Dendritic cell treated with granulocyte-macrophage colony-stimulating factor and Interleukin-4, amounts not matched to agents 40 ng/mL and 50 ng/mL, for 4 days (primary cell): Measurements from ENCODE around the gene EVA1A.

Experiments
- H3K27ac Mint-ChIP-seq: one replicate; pipeline ENCODE4 v1.8.0; 2022; ENCODE audit warnings: mild to moderate bottlenecking, mixed read lengths
- H3K27me3 Mint-ChIP-seq: one replicate; pipeline ENCODE4 v1.8.0; 2022; ENCODE audit warnings: mild to moderate bottlenecking, mixed read lengths
- H3K36me3 Mint-ChIP-seq: one replicate; pipeline ENCODE4 v1.8.0; 2022; ENCODE audit warnings: low read depth, mixed read lengths
- H3K4me1 Mint-ChIP-seq: one replicate; pipeline ENCODE4 v1.8.0; 2022; ENCODE audit warnings: low read depth, mixed read lengths
- H3K4me3 Mint-ChIP-seq: one replicate; pipeline ENCODE4 v1.8.0; 2022; ENCODE audit warnings: mild to moderate bottlenecking, moderate library complexity, mixed read lengths
- H3K9me3 Mint-ChIP-seq: one replicate; pipeline ENCODE4 v1.8.0; 2022; ENCODE audit warnings: mixed read lengths
- intact Hi-C: fragments of 100-400 bp; cut with micrococcal nuclease; formaldehyde crosslinking; loops from one replicate; pipeline ENCODE4 v1.15.0; 2022

Gene EVA1A

GRCh38 chr2:75560768-75561565, at the start of gene EVA1A:
Gene EVA1A, minus strand, starts transcription at chr2:75560939. Its CDS starts 42,799 bp downstream, at chr2:75518140.
- Mint-ChIP-seq H3K9me3 (no peaks in the 10 kb centered on the region), H3K36me3 (no peaks in the 10 kb centered on the region), H3K27me3 (peaks cover 43% of the 10 kb centered on the region), H3K27ac (no peak within 1 kb of the TSS), H3K4me1 (peaks cover 10% of the 10 kb centered on the region), H3K4me3 (no peak within 1 kb of the TSS)
- intact Hi-C loops = no loop called here

DNA sequence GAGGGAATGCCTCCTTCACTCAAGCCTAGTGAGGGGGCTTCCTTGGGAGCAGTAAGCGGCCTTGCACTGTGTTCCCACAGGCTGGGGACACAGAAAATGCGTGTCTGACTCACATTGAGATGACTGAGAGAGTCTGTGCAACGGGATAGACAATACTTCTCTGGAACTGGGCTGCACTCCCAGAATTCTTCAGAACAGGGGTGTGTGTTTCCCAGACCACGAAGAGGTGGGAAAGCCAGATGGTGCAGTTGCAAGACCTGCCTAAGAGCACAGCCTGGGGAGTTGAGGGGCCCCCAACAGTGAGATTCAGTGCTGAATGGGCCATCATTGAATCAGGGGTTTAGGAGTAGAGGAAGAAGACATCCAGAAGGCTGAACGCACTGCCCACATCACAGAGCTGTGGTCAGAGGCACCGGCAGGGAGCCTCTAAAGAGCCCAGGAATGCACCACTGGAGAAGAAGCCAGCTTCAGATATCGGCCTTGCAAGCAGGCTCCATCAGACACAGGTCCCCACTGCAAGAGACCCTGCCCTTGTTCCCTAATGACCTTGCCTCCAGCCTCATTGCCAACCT, 49.3 kb upstream of the EVA1A start:
- Mint-ChIP-seq H3K27me3 (peaks cover 51% of the 10 kb centered on the region), H3K36me3 (no peaks in the 10 kb centered on the region), H3K27ac (no peak overlapping the region), H3K9me3 (no peaks in the 10 kb centered on the region), H3K4me3 (no peak overlapping the region), H3K4me1 (no peaks in the 10 kb centered on the region)
- intact Hi-C loops = no loop called here

DNA sequence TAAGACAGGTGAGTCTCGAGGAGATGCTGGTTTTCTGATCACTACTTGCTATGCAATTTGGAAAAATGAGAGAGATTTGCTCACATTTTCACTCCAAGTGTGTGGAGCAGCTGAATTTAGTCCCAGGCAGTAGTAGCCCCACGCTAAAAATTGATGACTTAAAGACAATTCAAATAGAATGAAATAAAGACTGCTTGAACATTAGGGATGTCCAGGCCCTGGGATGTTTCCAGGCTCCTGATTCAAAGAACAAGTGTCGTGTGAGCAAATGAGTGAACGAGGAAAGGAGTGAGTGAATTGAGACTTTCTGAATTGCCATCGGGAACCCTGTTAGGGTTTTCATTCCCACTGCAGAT, 48.6 kb upstream of the EVA1A start:
- H3K9me3 Mint-ChIP-seq = no peaks in the 10 kb centered on the region
- H3K4me1 Mint-ChIP-seq = no peaks in the 10 kb centered on the region
- intact Hi-C loops = no loop called here
- no peaks in the 10 kb centered on the region for H3K36me3 Mint-ChIP-seq
- peaks cover 55% of the 10 kb centered on the region for H3K27me3 Mint-ChIP-seq
- H3K27ac Mint-ChIP-seq = no peak overlapping the region
- H3K4me3 Mint-ChIP-seq = no peak overlapping the region

- Mint-ChIP-seq H3K27me3 (peaks cover 55% of the 10 kb centered on the region), H3K9me3 (no peaks in the 10 kb centered on the region), H3K36me3 (no peaks in the 10 kb centered on the region), H3K4me1 (no peaks in the 10 kb centered on the region), H3K27ac (no peak overlapping the region), H3K4me3 (no peak overlapping the region)
- intact Hi-C loops = no loop called here
Observed at GRCh38 chr2:75608684-75609333, 48.1 kb upstream of the EVA1A start.

DNA sequence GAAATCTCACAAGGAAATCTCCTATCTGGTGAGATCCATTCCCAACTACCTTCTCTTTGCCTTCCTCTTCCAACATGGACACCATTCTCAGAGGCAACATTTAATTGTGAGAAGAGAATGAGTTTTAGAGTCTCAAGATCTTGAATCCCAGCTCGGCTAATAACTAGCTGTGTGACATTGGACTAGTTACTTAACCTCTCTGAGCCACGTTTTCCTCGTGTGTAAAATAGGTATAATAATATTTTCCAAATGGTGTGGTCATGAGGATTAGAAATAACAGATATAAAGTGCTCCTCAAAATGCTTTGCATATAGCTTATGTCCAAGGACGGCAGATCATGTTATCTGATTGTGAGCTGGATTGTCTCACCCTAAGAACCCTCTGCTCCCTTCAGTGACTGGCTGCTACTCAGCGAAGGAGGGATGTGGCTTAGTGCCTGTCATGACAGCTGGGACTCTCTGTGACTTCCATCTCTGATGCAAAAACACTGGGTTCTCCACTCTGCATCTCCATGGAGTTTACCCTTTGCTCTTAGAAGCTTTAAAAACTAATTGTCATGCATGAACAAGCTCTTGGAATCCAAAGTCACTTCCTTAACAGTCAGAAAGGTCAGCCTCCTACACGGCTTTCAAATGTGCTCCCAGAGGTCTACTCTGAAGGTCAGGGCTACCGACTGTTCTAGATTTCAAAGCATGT, 47.4 kb upstream of the EVA1A start:
- Mint-ChIP-seq H3K9me3 (no peaks in the 10 kb centered on the region), H3K27me3 (peaks cover 55% of the 10 kb centered on the region), H3K4me1 (no peaks in the 10 kb centered on the region), H3K4me3 (no peak overlapping the region), H3K36me3 (no peaks in the 10 kb centered on the region), H3K27ac (no peak overlapping the region)
- intact Hi-C loops = no loop called here

- Mint-ChIP-seq H3K9me3 (no peaks in the 10 kb centered on the region), H3K27ac (no peak overlapping the region), H3K27me3 (peaks cover 54% of the 10 kb centered on the region), H3K4me1 (no peaks in the 10 kb centered on the region), H3K4me3 (no peak overlapping the region), H3K36me3 (no peaks in the 10 kb centered on the region)
- intact Hi-C loops = no loop called here
Observed at GRCh38 chr2:75607400-75607798, 46.7 kb upstream of the EVA1A start.

GRCh38 chr2:75606761-75607399, 46.1 kb upstream of the EVA1A start:
- Mint-ChIP-seq H3K4me3 (no peak overlapping the region), H3K4me1 (no peaks in the 10 kb centered on the region), H3K9me3 (no peaks in the 10 kb centered on the region), H3K27ac (no peak overlapping the region), H3K36me3 (no peaks in the 10 kb centered on the region), H3K27me3 (peaks cover 52% of the 10 kb centered on the region)
- intact Hi-C loops = no loop called here

DNA sequence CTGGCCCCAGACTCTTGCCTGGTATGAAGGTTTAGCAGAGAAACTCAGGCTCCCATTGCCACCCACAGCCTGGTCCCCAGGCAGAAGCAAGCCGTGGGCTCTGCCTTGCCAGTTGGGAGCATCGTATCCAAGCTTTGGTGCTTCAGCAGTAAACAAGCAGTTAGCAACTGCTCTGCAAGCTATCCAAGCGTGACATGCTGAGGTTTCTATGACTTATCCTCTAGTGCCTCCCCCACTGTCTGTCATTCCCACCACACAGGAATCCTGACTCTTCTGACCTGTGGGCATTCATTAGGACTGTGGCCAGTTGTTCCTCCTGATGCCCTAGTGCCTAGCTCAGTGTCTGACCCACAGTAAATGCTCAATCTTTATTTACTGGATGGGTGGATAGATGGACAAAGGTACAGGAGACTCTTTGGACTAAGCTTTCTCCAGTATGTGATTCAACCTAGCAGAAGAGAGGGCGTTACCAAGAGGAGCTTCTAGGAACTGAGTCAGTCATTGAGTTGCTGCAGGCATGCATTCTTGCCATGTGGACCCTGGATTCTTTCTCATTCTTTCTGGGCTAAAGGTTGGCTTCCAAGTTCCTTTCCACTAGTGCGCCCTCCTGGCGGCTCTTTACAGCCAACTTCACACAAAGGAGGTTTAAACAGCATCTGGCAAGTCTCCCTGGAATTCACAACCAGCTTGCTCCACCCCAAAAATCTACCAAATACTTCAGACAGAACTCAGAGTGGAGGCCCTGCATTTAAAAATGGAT, 45.2 kb upstream of the EVA1A start:
- intact Hi-C loops = no loop called here
- peaks cover 49% of the 10 kb centered on the region for H3K27me3 Mint-ChIP-seq

GRCh38 chr2:75604484-75604883, 43.7 kb upstream of the EVA1A start:
- no peak overlapping the region for H3K4me3 Mint-ChIP-seq
- no peaks in the 10 kb centered on the region for H3K36me3 Mint-ChIP-seq

More for the DNA sequence above, 45.2 kb upstream of the EVA1A start:
- no peaks in the 10 kb centered on the region for H3K9me3 Mint-ChIP-seq
- no peak overlapping the region for H3K4me3 Mint-ChIP-seq
- no peaks in the 10 kb centered on the region for H3K4me1 Mint-ChIP-seq
- H3K27ac Mint-ChIP-seq = no peak overlapping the region
- H3K36me3 Mint-ChIP-seq = no peaks in the 10 kb centered on the region

GRCh38 chr2:75603477-75603876, 42.7 kb upstream of the EVA1A start:
- Mint-ChIP-seq H3K36me3 (no peaks in the 10 kb centered on the region), H3K4me3 (no peak overlapping the region), H3K9me3 (no peaks in the 10 kb centered on the region), H3K27me3 (peaks cover 35% of the 10 kb centered on the region), H3K27ac (no peak overlapping the region), H3K4me1 (no peaks in the 10 kb centered on the region)
- intact Hi-C loops = no loop called here

More at GRCh38 chr2:75604484-75604883, 43.7 kb upstream of the EVA1A start:
- Mint-ChIP-seq H3K9me3 (no peaks in the 10 kb centered on the region), H3K4me1 (no peaks in the 10 kb centered on the region), H3K27me3 (peaks cover 44% of the 10 kb centered on the region), H3K27ac (no peak overlapping the region)
- intact Hi-C loops = no loop called here

GRCh38 chr2:75602724-75603342, 42.1 kb upstream of the EVA1A start:
- no peaks in the 10 kb centered on the region for H3K4me1 Mint-ChIP-seq
- intact Hi-C loops = no loop called here
- H3K36me3 Mint-ChIP-seq = no peaks in the 10 kb centered on the region
- H3K9me3 Mint-ChIP-seq = no peaks in the 10 kb centered on the region
- H3K27me3 Mint-ChIP-seq = peaks cover 31% of the 10 kb centered on the region
- H3K27ac Mint-ChIP-seq = no peak overlapping the region
- no peak overlapping the region for H3K4me3 Mint-ChIP-seq

DNA sequence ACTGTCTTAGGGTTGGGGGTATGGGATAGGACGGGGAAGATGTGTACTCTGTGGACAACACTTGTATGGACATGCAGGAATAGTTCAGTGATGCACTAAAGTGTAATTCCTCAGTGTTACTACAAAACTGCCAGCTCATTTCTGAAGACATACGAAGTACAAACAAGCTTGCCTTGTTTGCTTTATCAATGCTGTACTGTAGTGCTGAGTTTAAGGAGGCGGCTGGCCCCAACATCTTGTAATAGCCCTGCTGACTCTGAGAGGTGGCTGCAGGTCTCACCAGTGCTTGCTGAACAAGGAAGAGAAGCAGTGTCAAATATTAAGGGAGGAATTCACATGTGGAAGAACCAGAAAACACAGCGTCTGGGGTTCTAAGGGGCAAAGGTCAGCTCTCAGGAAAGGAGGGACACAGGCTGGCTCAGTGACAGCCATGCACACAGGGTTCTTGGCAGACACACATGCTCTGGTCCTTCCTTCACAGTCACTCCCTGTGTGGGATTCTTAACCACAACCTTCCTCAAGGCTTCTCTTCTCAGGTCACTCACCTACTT, 39.8 kb upstream of the EVA1A start:
- intact Hi-C loops = no loop called here
- Mint-ChIP-seq H3K9me3 (no peaks in the 10 kb centered on the region), H3K4me3 (no peak overlapping the region), H3K36me3 (no peaks in the 10 kb centered on the region), H3K27ac (no peak overlapping the region), H3K4me1 (no peaks in the 10 kb centered on the region), H3K27me3 (peaks cover 11% of the 10 kb centered on the region)
